Panc1 (cell line): ENCODE data around the gene SCUBE3. TPM values are rescaled to one million over a fixed set of nuclear protein-coding genes. Genes with fewer than 3 reads are reported as not detected.

Experiments
- ATAC-seq: fragments of 200-7000 bp; cut with Tn5 transposase; 2 replicates; pipeline ENCODE4 v1.9.1; 2020; ENCODE audit warnings: mild to moderate bottlenecking, moderate library complexity
- BruUV-seq: library from RNA; stranded (reverse); fragments of 400-500 nt; replicated peaks from 2 replicates; lab custom pipeline; 2021; lab: Mats Ljungman, UMichigan
- CTCF ChIA-PET: fragments of 300-600 bp; sonication (Branson Sonifier 250); formaldehyde crosslinking; loops from one replicate; lab custom pipeline; 2022; ENCODE audit warnings: antibody characterized with exemption; lab: Charles Lee
- POLR2A ChIA-PET: fragments of 300-600 bp; sonication (Branson Sonifier 250); formaldehyde crosslinking; loops from one replicate; lab custom pipeline; 2022; ENCODE audit warnings: antibody characterized with exemption; lab: Charles Lee
- DNase-seq: peaks from one replicate; pipeline ENCODE4 v3.0.0-alpha.2; 2010; ENCODE audit warnings: low read depth, low spot score
- H3K27ac ChIP-seq: 2 replicates; pipeline ENCODE4 v1.5.1; 2011; ENCODE audit warnings: mild to moderate bottlenecking, low read length, inconsistent platforms
- H3K27me3 ChIP-seq: fragments of 200-500 bp; sonication (Bioruptor generic); 2 replicates; pipeline ENCODE4 v1.6.0; 2014; ENCODE audit warnings: low read length, inconsistent platforms; ENCODE audit not compliant: control insufficient read depth, insufficient read depth
- H3K36me3 ChIP-seq: fragments of 200-500 bp; sonication (Bioruptor generic); 2 replicates; pipeline ENCODE4 v1.5.1; 2014; ENCODE audit warnings: inconsistent platforms, mild to moderate bottlenecking, low read length, moderate library complexity; ENCODE audit not compliant: control insufficient read depth, insufficient read depth
- H3K4me1 ChIP-seq: 2 replicates; pipeline ENCODE4 v1.5.1; 2011; ENCODE audit warnings: inconsistent platforms, mild to moderate bottlenecking, low read length, moderate library complexity; ENCODE audit not compliant: control insufficient read depth, insufficient read depth
- H3K4me3 ChIP-seq, 2 experiments: 2 replicates each; pipeline ENCODE4 v1.5.1; 2011 to 2012; ENCODE audit warnings: low read depth in 2 of 2, low read length in 2 of 2, mild to moderate bottlenecking in 2 of 2, inconsistent platforms in 1 of 2, moderate library complexity in 1 of 2
- H3K9me3 ChIP-seq: fragments of 200-500 bp; sonication (Bioruptor generic); 2 replicates; pipeline ENCODE4 v1.5.1; 2014; ENCODE audit warnings: low read depth, mild to moderate bottlenecking, inconsistent platforms, low read length, moderate library complexity; ENCODE audit not compliant: control insufficient read depth, insufficient read depth
- CTCF ChIP-seq: fragments of 450-650 bp; IDR thresholded peaks from 2 replicates; pipeline ENCODE4 v1.5.1; 2017; ENCODE audit warnings: mild to moderate bottlenecking
- POLR2AphosphoS5 ChIP-seq: IDR thresholded peaks from 2 replicates; pipeline ENCODE4 v1.6.1; 2012; ENCODE audit warnings: mild to moderate bottlenecking, low read depth, low read length, moderate library complexity
- SIN3A ChIP-seq: IDR thresholded peaks from 2 replicates; pipeline ENCODE4 v1.6.1; 2012; ENCODE audit warnings: low read depth, mild to moderate bottlenecking, low read length, moderate library complexity, borderline replicate concordance; ENCODE audit not compliant: insufficient read depth
- TCF7L2 ChIP-seq: IDR thresholded peaks from 2 replicates; pipeline ENCODE4 v1.6.1; 2011; ENCODE audit warnings: mild to moderate bottlenecking, low read depth, low read length, inconsistent platforms
- in situ Hi-C: cut with HindIII; loops from 2 replicates; pipeline ENCODE4 v1.10.0; 2016; ENCODE audit warnings: low sequenced_read_pairs, low pct_unique_long_range_greater_than_20kb
- intact Hi-C: fragments of 100-400 bp; cut with micrococcal nuclease; formaldehyde crosslinking; loops from one replicate; pipeline ENCODE4 v1.10.0; 2022; ENCODE audit not compliant: unreplicated experiment
- total RNA-seq: library from RNA; stranded (reverse); gene quantifications from one replicate; pipeline ENCODE4 v1.2.1, GENCODE V29; 2021; ENCODE audit not compliant: unreplicated experiment
- TF ChIP-seq, protein P1 (sequence below), 2 experiments: IDR thresholded peaks; 2 replicates each; pipeline ENCODE4 v1.6.1; 2011 to 2012; ENCODE audit warnings: low read depth in 2 of 2, control low read depth in 1 of 2, low read length in 1 of 2, mild to moderate bottlenecking in 1 of 2, moderate library complexity in 1 of 2; ENCODE audit not compliant: insufficient read depth in 1 of 2

The SCUBE3 gene
- total RNA-seq, 1 experiment from 2014 or later: 1.6 TPM

- ATAC-seq (no peak), DNase-seq (no peak)
- CTCF ChIA-PET: interaction anchor here (0.5 kb wide), 1 partner anchor 36 kb away, joined by 6 read pairs; no protein-coding TSS in a partner anchor
- H3K27ac ChIP-seq: no peak overlapping the region
- H3K4me3 ChIP-seq: no peak overlapping the region
- H3K4me1 ChIP-seq: no peaks in the 10 kb centered on the region
- intact Hi-C loops: no loop called here
- no TSS peak for BruUV-seq
- no peaks in the 10 kb centered on the region for H3K27me3 ChIP-seq
- H3K36me3 ChIP-seq: no peaks in the 10 kb centered on the region
- POLR2A ChIA-PET: interaction anchor here (0.5 kb wide), 1 partner anchor 380 kb away, joined by 3 read pairs; no protein-coding TSS in a partner anchor
- TF ChIP-seq CTCF: no peak
- no peak for TF ChIP-seq POLR2AphosphoS5
- TF ChIP-seq, protein P1, sequence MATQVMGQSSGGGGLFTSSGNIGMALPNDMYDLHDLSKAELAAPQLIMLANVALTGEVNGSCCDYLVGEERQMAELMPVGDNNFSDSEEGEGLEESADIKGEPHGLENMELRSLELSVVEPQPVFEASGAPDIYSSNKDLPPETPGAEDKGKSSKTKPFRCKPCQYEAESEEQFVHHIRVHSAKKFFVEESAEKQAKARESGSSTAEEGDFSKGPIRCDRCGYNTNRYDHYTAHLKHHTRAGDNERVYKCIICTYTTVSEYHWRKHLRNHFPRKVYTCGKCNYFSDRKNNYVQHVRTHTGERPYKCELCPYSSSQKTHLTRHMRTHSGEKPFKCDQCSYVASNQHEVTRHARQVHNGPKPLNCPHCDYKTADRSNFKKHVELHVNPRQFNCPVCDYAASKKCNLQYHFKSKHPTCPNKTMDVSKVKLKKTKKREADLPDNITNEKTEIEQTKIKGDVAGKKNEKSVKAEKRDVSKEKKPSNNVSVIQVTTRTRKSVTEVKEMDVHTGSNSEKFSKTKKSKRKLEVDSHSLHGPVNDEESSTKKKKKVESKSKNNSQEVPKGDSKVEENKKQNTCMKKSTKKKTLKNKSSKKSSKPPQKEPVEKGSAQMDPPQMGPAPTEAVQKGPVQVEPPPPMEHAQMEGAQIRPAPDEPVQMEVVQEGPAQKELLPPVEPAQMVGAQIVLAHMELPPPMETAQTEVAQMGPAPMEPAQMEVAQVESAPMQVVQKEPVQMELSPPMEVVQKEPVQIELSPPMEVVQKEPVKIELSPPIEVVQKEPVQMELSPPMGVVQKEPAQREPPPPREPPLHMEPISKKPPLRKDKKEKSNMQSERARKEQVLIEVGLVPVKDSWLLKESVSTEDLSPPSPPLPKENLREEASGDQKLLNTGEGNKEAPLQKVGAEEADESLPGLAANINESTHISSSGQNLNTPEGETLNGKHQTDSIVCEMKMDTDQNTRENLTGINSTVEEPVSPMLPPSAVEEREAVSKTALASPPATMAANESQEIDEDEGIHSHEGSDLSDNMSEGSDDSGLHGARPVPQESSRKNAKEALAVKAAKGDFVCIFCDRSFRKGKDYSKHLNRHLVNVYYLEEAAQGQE (IDR thresholded peaks at IDR 0.05; ENCODE audit: insufficient read depth in 1 of 2, low read depth in 2 of 2, low read length in 1 of 2): no peak
- TF ChIP-seq TCF7L2: no peak
- TF ChIP-seq SIN3A: no peak
- in situ Hi-C loops: no loop called here
- no peaks in the 10 kb centered on the region for H3K9me3 ChIP-seq
Observed at GRCh38 chr6:35174501-35174900, 39.3 kb upstream of the SCUBE3 start.

GRCh38 chr6:35176301-35177024, 37.3 kb upstream of the SCUBE3 start:
- intact Hi-C loops: no loop called here
- in situ Hi-C loops: no loop called here

More at GRCh38 chr6:35176301-35177024, 37.3 kb upstream of the SCUBE3 start:
- POLR2A ChIA-PET: no interaction called here
- no peak for DNase-seq
- Histone ChIP-seq H3K4me3 (no peak overlapping the region), H3K9me3 (no peaks in the 10 kb centered on the region), H3K36me3 (no peaks in the 10 kb centered on the region), H3K27ac (no peak overlapping the region), H3K4me1 (peaks cover 2% of the 10 kb centered on the region; the same call in 1 of the 2 replicates), H3K27me3 (no peaks in the 10 kb centered on the region)
- ATAC-seq: no peak
- BruUV-seq: no TSS peak
- CTCF ChIA-PET: no interaction called here
- TF ChIP-seq TCF7L2 (no peak), CTCF (no peak), SIN3A (no peak), POLR2AphosphoS5 (no peak)
- TF ChIP-seq, protein P1 (IDR thresholded peaks at IDR 0.05; ENCODE audit: insufficient read depth in 1 of 2, low read depth in 2 of 2, low read length in 1 of 2): no peak
